T47D (cell line): Measurements from ENCODE around the gene COA7.
"Not testable (repeated sequence)": the region's sequence is repeated elsewhere in the genome, so short reads cannot be mapped to it uniquely, and the experiment has no call there.

Experiments used
- DNase-seq, 2 experiments: peaks; one replicate each; pipeline versions ENCODE4 v3.0.0 to v3.0.0-alpha.2; 2011 to 2012; ENCODE audit warnings: low read depth in 1 of 2, low spot score in 1 of 2
- JUND ChIP-seq: IDR thresholded peaks from 2 replicates; pipeline ENCODE4 v1.6.1; 2012; ENCODE audit warnings: low read depth
- in situ Hi-C: cut with HindIII; loops from 2 replicates; pipeline ENCODE4 v1.10.0; 2016; ENCODE audit warnings: low sequenced_read_pairs, low pct_unique_long_range_greater_than_20kb

COA7 gene

GRCh38 chr1:52692697-52693096 is 5.5 kb downstream of the COA7 start:
- TF ChIP-seq JUND: no peak
- in situ Hi-C loops: no loop called here
- no peak for DNase-seq

- no peak for DNase-seq
- in situ Hi-C loops: no loop called here
- no peak for TF ChIP-seq JUND
These were observed 6.3 kb downstream of the COA7 start for GRCh38 chr1:52691821-52692220.

DNA sequence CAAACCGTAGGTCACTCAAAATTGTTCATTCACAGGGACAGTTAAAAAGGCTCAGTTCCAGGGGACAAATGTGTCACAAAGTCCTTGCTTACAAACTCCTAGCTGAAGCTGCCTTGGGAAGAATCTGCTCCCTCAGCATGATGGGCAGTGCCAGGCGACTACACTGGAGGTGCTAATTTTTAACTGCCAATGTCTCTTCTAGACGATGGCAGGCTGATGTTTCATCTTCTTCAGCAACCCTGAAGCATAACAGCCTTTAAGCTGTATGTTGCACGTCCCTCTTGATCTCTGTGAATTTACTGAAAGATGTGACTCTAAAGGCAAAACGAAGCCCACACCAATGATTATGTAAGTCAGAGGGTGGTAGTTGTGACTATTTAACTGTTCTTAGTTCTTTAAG is 11.3 kb downstream of the COA7 start:
- no peak for TF ChIP-seq JUND
- DNase-seq: no peak
- in situ Hi-C loops: no loop called here

GRCh38 chr1:52686261-52686751 is 11.8 kb downstream of the COA7 start:
- in situ Hi-C loops: not testable (repeated sequence)
- DNase-seq: peak in 1 of 2 experiments; percentile 72

- in situ Hi-C loops: no loop called here
- DNase-seq: no peak
- TF ChIP-seq JUND: no peak
These were observed 13.6 kb downstream of the COA7 start for GRCh38 chr1:52684545-52684944.

DNA sequence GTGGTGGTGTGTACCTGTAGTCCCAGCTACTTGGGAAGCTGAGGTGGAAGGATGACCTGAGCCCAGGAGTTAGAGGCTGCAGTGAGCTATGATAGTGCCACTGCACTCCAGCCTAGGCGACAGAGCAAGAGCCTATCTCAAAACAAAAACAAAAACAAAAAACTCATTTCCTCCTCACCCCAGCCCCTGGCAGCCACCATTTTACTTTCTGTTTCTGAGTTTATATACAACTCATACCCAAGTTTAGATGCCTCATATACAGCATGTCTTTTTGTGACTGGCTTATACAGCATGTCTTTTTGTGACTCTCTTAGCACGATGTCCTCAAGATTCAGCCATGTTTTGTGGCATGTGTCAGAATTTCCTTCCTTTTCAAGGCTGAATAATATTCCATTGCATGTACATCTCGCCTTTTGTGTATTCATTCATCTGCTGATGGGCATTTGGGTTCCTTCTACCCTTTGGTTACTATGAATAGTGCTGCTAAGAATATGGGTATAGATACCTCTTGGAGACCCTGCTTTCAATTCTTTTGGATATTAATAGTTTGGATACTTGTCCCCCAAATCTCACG is 14.7 kb downstream of the COA7 start:
- no peak for TF ChIP-seq JUND
- DNase-seq: no peak
- in situ Hi-C loops: no loop called here

- in situ Hi-C loops: no loop called here
- DNase-seq: no peak
- TF ChIP-seq JUND: no peak
These were observed 17.0 kb downstream of the COA7 start for GRCh38 chr1:52681136-52681535.

GRCh38 chr1:52680353-52680752 is 17.8 kb downstream of the COA7 start:
- no peak for TF ChIP-seq JUND
- no peak for DNase-seq
- in situ Hi-C loops: no loop called here

DNA sequence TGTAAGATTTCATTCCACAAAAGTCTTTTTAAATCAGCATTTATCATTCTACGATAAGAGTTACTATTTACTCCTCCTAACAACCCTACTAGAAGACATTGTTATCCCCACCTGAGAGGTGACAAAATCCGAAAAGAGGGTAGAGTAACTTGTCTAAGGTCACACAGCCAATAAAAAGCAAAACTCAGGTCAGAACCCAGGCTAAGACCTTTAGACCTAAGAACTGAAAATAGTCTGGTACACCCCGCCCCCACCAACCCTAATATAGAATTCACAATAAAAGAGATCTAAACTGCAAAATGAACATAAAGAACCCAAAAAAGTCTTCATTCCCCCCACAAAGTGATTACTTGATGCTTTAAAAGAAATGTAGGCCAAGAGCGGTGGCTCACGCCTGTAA is 18.6 kb downstream of the COA7 start:
- DNase-seq: no peak
- no peak for TF ChIP-seq JUND
- in situ Hi-C loops: no loop called here

DNA sequence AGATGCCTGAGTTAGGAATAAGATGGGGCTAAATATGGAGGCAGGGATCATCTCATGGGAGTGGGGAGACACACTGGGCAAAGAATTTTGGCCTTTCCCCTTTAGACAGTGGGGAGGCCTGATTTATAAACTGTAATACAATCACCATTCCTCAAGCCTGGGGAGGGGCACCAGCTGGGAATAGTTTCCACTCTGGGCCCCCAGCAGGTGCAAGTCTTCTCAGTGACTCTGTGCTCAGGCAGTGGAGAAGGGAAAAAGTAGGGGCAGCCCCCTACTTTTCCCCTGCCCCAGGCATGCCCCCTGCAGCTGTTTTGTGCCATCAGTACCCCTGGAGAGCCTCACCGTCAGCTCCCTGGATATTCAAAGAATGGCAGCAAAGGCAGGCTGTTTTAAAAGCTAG is 19.1 kb downstream of the COA7 start:
- in situ Hi-C loops: no loop called here
- no peak for DNase-seq
- no peak for TF ChIP-seq JUND

DNA sequence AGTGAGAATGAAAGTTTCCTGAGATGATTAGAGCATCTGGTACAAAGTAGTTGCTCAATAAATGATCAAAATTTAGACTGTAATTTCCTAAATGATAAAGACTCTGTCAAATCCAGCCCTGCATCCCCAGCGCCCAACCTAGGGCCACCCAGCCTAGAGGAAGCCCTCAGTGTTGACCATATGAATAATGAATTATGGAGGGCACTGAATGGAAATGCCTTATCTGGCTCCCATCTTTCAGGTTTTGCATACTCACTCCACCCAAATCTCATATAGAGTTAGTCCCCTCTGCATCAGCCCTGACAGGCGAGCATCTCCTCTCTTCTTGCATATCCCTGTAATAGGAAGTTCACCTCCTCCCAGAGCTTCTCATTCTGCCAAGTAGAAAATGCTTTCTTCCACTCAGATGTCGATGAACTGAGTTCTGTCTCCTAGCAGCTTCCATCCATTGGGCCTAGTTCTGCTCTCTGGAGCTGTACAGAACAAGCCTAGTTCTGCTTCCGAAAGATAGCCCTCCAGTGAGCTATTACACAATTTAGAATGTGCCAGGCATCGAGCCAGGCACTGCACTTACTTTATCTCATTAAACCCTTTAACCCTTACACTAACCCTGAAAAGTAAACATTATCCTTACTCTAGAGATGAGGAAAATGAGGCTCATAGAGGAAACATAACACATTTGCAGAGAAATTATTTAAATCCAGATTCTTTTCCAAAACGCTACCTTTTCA is 20.9 kb downstream of the COA7 start:
- in situ Hi-C loops: no loop called here
- no peak for DNase-seq

DNA sequence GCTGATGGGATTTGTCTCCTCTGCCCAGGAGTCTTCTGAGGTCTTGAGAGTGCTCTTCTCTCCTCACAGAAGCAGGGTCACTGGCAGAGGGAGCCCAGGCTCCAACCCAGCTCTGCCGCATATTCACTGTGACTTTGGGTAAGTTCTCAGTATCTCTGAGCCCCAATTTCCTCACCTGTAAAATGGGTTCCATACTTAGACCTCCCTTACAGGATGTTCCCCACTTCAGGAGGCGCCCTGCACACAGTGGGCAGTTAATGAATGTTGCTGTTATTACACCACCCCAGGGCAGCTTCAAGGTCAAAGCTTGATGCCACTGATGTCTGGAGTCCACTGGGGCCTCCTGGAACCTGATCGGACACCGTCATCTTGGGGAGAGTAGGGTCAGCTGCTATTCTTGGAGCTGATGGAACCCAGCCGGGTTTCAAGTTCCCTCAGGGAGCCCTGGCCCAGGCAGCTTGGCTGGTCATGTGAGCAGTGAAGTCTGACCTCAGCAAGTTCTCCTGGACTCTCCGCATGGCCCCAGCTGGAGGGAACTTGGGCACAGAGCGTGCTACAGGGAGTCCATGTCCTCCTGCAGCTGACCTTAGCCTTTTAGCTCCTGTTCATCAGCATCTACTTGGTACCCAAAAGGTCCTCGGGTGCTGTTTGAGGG is 21.8 kb downstream of the COA7 start:
- TF ChIP-seq JUND: no peak
- DNase-seq: no peak
- in situ Hi-C loops: no loop called here

More for the DNA sequence above, 20.9 kb downstream of the COA7 start:
- no peak for TF ChIP-seq JUND
